Adrenal gland (tissue), 5 donors: ENCODE results near the gene CADM4.

Experiments
- CTCF ChIP-seq, 6 experiments: fragments of 450-650 bp in 4 of 6; fragments of 200-600 bp in 2 of 6; sonication (generic) in 1 of 6; IDR thresholded peaks; 1 replicate in 5 of 6; 2 replicates in 1 of 6; pipeline versions ENCODE4 v1.5.1 to v1.8.0; 2016 to 2021; ENCODE audit warnings: antibody characterized with exemption in 6 of 6, mild to moderate bottlenecking in 2 of 6, moderate library complexity in 1 of 6
- POLR2A ChIP-seq, 2 donors: fragments of 450-650 bp; IDR thresholded peaks; one replicate each; pipeline ENCODE4 v1.6.1; 2017; ENCODE audit warnings: antibody characterized with exemption in 2 of 2, mild to moderate bottlenecking in 2 of 2, moderate library complexity in 1 of 2
- donor health status: DM: no; HTN: no; CAD: no.

GRCh38 chr19:43612374-43612773 is 27.3 kb downstream of the CADM4 start:
- no peak for TF ChIP-seq CTCF (IDR thresholded peaks at IDR 0.05)
- no peak for TF ChIP-seq POLR2A (IDR thresholded peaks at IDR 0.05)
